ENCODE results near the gene CELF6.

- TF ChIP-seq EZH2 (IDR thresholded peaks at IDR 0.05; ENCODE audit: borderline replicate concordance, insufficient read depth, low read length, poor library complexity, severe bottlenecking) (no peak), CTCF (IDR thresholded peaks at IDR 0.05; ENCODE audit: poor library complexity, severe bottlenecking) (no peak), REST (IDR thresholded peaks at IDR 0.05; ENCODE audit: borderline replicate concordance) (no peak), SMC3 (conservative IDR thresholded peaks at IDR 0.05; ENCODE audit: poor library complexity) (no peak), TAF1 (IDR thresholded peaks at IDR 0.05; ENCODE audit: low read depth) (no peak), EP300 (conservative IDR thresholded peaks at IDR 0.05; ENCODE audit: poor library complexity, severe bottlenecking) (no peak), POLR2AphosphoS5 (IDR thresholded peaks at IDR 0.05) (no peak), MXI1 (conservative IDR thresholded peaks at IDR 0.05; ENCODE audit: poor library complexity, severe bottlenecking) (no peak)
Measured at GRCh38 chr15:72242775-72243370, 77.1 kb downstream of the CELF6 start.
